GM12878 (cell line): Measurements from ENCODE around the gene ARPC1A. TPM values are rescaled to one million over a fixed set of nuclear protein-coding genes. Genes with fewer than 3 reads are reported as not detected.

Experiments used
- ATAC-seq: fragments of 200-7000 bp; cut with Tn5 transposase; 3 replicates; pipeline ENCODE4 v1.9.1; 2020; ENCODE audit warnings: mild to moderate bottlenecking, moderate library complexity
- BruUV-seq: library from RNA; stranded (reverse); fragments of 400-500 nt; replicated peaks from 2 replicates; lab custom pipeline; 2021; lab: Mats Ljungman, UMichigan
- CTCF ChIA-PET: fragments of 300-600 bp; sonication (Branson Sonifier 250); formaldehyde crosslinking; extraction: SDS; loops from one replicate; lab custom pipeline; 2021; ENCODE audit warnings: inconsistent platforms; lab: Yijun Ruan, JAX
- POLR2A ChIA-PET: fragments of 350-600 bp; formaldehyde crosslinking; extraction: SDS; loops from one replicate; lab custom pipeline; 2021; ENCODE audit warnings: inconsistent platforms; lab: Charles Lee
- RAD21 ChIA-PET: fragments of 300-600 bp; sonication (Branson Sonifier 250); formaldehyde crosslinking; loops from one replicate; lab custom pipeline; 2023; ENCODE audit warnings: antibody characterized with exemption; ENCODE audit not compliant: unreplicated experiment; lab: Charles Lee
- SMC1A ChIA-PET: fragments of 300-600 bp; sonication (Branson Sonifier 250); formaldehyde crosslinking; loops from one replicate; lab custom pipeline; 2023; ENCODE audit not compliant: unreplicated experiment, uncharacterized antibody; lab: Charles Lee
- DNase-seq: peaks from one replicate; pipeline ENCODE4 v3.0.0-alpha.2; 2011; ENCODE audit warnings: low read depth, low spot score
- FAIRE-seq: peaks from 3 replicates; lab custom pipeline; 2011; peaks lifted over from hg19 to GRCh38; lab: Jason Lieb, UNC
- H2AFZ ChIP-seq: 2 replicates; pipeline ENCODE4 v1.6.0; 2011; ENCODE audit warnings: low read depth, low read length, control low read depth; ENCODE audit not compliant: control insufficient read depth
- H3K27ac ChIP-seq: 2 replicates; pipeline ENCODE4 v1.5.1; 2011; ENCODE audit warnings: control low read depth; ENCODE audit not compliant: control insufficient read depth, insufficient read depth
- H3K27me3 ChIP-seq, 2 experiments: replicated peaks in 1 of 2; 2 replicates each; pipeline versions ENCODE4 v1.6.0 to v1.6.1; 2011; ENCODE audit warnings: low read length in 1 of 2; ENCODE audit not compliant: control insufficient read depth in 2 of 2, insufficient read depth in 2 of 2
- H3K36me3 ChIP-seq, 2 experiments: 2 replicates each; pipeline ENCODE4 v1.5.1; 2011; ENCODE audit warnings: low read length in 1 of 2; ENCODE audit not compliant: control insufficient read depth in 2 of 2, insufficient read depth in 2 of 2
- H3K4me1 ChIP-seq: 2 replicates; pipeline ENCODE4 v1.6.1; 2011; ENCODE audit warnings: mild to moderate bottlenecking, low read length, moderate library complexity, mixed read lengths; ENCODE audit not compliant: control insufficient read depth, insufficient read depth
- H3K4me2 ChIP-seq: 2 replicates; pipeline ENCODE4 v1.6.0; 2011; ENCODE audit warnings: control low read depth; ENCODE audit not compliant: control insufficient read depth, insufficient read depth
- H3K4me3 ChIP-seq: fragments of 200-600 bp; sonication (generic); 2 replicates; pipeline ENCODE4 v1.5.1; 2016
- H3K79me2 ChIP-seq: 2 replicates; pipeline ENCODE4 v1.6.0; 2011; ENCODE audit warnings: low read length; ENCODE audit not compliant: control insufficient read depth, insufficient read depth
- H3K9ac ChIP-seq: 2 replicates; pipeline ENCODE4 v1.8.0; 2011; ENCODE audit warnings: low read length, control low read depth, mixed read lengths; ENCODE audit not compliant: control insufficient read depth, insufficient read depth
- H3K9me3 ChIP-seq: replicated peaks from 3 replicates; pipeline ENCODE4 v1.5.1; 2011; ENCODE audit warnings: mild to moderate bottlenecking, low read length; ENCODE audit not compliant: control insufficient read depth, insufficient read depth
- H4K20me1 ChIP-seq: 2 replicates; pipeline ENCODE4 v1.6.0; 2011; ENCODE audit not compliant: control insufficient read depth, insufficient read depth
- ZBTB4 ChIP-seq: fragments of 450-650 bp; formaldehyde crosslinking; IDR thresholded peaks from 2 replicates; pipeline ENCODE4 v1.4.0; 2022; ENCODE audit warnings: mild to moderate bottlenecking, moderate library complexity
- WGBS: methylation state at CpG from one replicate; pipeline ENCODE4 v1.1.6; 2016; ENCODE audit warnings: low lambda C conversion rate; ENCODE audit not compliant: insufficient replicate concordance, insufficient coverage; ENCODE audit errors: missing lambda C conversion rate; 5-methylcytosine and 5-hydroxymethylcytosine counted together
- in situ Hi-C: fragments of 300-500 bp; cut with MboI; formaldehyde crosslinking; loops from 9 replicates; pipeline ENCODE4 v1.14.3; 2018; ENCODE audit warnings: mixed read lengths
- intact Hi-C: fragments of 100-400 bp; cut with micrococcal nuclease; formaldehyde crosslinking; loops from one replicate; pipeline ENCODE4 v1.14.2; 2022; ENCODE audit not compliant: unreplicated experiment
- polyA plus RNA-seq, 11 experiments: library from polyadenylated mRNA; depleted of rRNA in 4 of 11; unstranded in 6 of 11; stranded (reverse) in 5 of 11; fragments of >200 nt; fragmentation: Nextera tagmentation in 4 of 11; fragmentation: Illumina TruSeq in 1 of 11; extraction: Ambion mirVana in 4 of 11; extraction: Trizol in 1 of 11; gene quantifications; 1 replicate in 1 of 11; 2 replicates in 10 of 11; pipeline versions ENCODE4 v1.2.1 to v1.2.3, GENCODE V29; 2011 to 2016; ENCODE audit warnings: inconsistent platforms in 2 of 11, missing spikeins in 2 of 11, low read depth in 1 of 11
- total RNA-seq, 4 experiments: library from RNA; depleted of rRNA in 3 of 4; stranded (reverse); fragments of >200 nt in 3 of 4; fragmentation: Illumina TruSeq in 1 of 4; extraction: Trizol in 1 of 4; gene quantifications; 2 replicates each; pipeline versions ENCODE4 v1.2.1 to v1.2.3, GENCODE V29; 2013 to 2021
- TF ChIP-seq, protein P1 (sequence below): fragments of 150-350 bp; IDR thresholded peaks from 2 replicates; pipeline ENCODE4 v1.6.1; 2014; ENCODE audit warnings: mild to moderate bottlenecking, low read depth, low read length

ARPC1A gene
- total and polyA plus RNA-seq, 10 of the 15 experiments (the other 5 are each of a cell fraction or from before 2014, with no cell fraction given) = 42.3 to 152 (median 72.1) TPM

DNA sequence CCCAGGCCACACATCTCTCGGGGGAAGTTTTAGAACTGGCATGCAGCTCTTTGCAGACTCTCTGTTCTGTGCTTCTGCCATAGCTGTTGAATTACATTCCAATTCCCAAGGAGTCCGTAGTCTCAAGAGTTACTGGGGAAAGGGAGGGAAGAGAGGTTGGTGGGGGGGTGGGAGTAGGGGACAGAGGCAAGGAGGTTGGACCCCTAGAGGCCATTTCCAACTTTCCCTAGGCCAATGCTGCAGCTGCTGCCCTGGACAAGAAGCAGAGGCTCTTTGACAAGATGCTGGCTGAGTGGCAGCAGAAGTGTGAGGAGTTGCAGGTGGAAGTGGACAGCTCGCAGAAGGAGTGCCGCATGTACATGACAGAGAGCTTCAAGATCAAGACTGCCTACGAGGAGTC is 29.2 kb upstream of the ARPC1A start:
- no peaks in the 10 kb centered on the region for H3K4me1 ChIP-seq
- BruUV-seq = no TSS peak
- ChIA-PET RAD21 (no interaction called here), SMC1A (no interaction called here), POLR2A (interaction anchor here (0.6 kb wide), 1 partner anchor 15 kb away, joined by 3 read pairs; no protein-coding TSS in a partner anchor)
- 81% methylated on average over 4 of the region's 5 CpGs for WGBS
- no peak overlapping the region for H3K4me2 ChIP-seq
- H3K27me3 ChIP-seq = no peaks in the 10 kb centered on the region
- H3K79me2 ChIP-seq = no peaks in the 10 kb centered on the region
- in situ Hi-C loops (no loop called here), intact Hi-C loops (no loop called here)
- no peak overlapping the region for H3K27ac ChIP-seq
- H3K9me3 ChIP-seq = no peaks in the 10 kb centered on the region
- FAIRE-seq = no peak
- DNase-seq = no peak
- H4K20me1 ChIP-seq = no peaks in the 10 kb centered on the region
- ATAC-seq = no peak
- H3K9ac ChIP-seq = no peak overlapping the region
- H2AFZ ChIP-seq = no peak overlapping the region
- TF ChIP-seq, protein P1, sequence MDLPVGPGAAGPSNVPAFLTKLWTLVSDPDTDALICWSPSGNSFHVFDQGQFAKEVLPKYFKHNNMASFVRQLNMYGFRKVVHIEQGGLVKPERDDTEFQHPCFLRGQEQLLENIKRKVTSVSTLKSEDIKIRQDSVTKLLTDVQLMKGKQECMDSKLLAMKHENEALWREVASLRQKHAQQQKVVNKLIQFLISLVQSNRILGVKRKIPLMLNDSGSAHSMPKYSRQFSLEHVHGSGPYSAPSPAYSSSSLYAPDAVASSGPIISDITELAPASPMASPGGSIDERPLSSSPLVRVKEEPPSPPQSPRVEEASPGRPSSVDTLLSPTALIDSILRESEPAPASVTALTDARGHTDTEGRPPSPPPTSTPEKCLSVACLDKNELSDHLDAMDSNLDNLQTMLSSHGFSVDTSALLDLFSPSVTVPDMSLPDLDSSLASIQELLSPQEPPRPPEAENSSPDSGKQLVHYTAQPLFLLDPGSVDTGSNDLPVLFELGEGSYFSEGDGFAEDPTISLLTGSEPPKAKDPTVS = no peak
- no peak for TF ChIP-seq ZBTB4 (CRISPR knock-in tag)
- TF ChIP-seq, all 136 proteins: peak for 0
- CTCF ChIA-PET = no interaction called here
- Histone ChIP-seq H3K36me3 (no peaks in the 10 kb centered on the region), H3K4me3 (no peak overlapping the region)
